ENCODE results near the gene HEXIM1. TPM values are rescaled to one million over a fixed set of nuclear protein-coding genes. Genes with fewer than 3 reads are reported as not detected.
A peak's percentile ranks its signal among the peaks of the same experiment; 100 is the strongest.

The HEXIM1 gene
- total RNA-seq, 5 donors from 2014 or later (not counting 1 experiment from before 2014, with no cell fraction given), result 32.3 to 55.9 (median 34.5) TPM

DNA sequence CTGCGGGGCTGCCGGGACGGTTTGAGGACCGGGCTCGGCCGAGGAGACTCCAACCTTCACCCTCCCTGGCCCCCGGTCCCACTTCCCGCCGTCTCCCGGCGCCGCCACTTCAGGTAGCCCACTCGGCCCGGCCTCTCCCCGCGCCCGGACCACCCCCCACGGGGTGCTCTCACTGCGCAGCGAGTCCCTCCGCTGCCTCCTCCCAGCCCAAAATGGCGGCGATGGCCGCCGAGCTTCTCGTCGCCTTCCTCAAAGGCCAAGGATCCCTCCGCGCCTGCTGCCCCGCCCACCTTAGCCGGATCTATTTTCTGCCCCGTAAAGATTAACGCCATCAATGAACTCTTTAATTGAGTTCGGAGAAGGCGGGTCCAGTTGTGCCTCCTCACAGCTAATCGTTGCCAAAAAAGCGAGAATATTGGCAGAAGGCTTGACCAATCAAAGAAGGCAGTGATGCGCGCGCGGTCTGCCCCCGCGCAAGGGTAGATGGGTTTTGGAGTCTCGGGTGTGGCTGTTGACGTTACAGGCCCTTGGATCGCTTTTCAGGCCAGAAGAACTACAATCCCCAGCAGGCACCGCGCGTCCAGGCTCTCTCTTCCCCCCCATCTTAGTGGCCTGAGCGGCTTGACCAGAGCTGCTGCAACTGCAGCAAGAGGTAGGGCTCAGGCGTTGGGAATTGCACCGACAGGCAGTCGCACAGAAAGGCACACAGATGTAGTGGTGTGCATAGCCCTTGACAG is 13.2 kb downstream of the HEXIM1 start, which contains the start of gene HEXIM2:
Gene HEXIM2 (plus strand): TSS at position 588 of the 737 bp plus-strand sequence. CDS start 919 bp downstream, outside the sequence.
- under 1% methylated on average over 51 of the region's 53 CpGs for WGBS (ENCODE audit: insufficient coverage)
- Mint-ChIP-seq H3K9me3 (no peaks in the 10 kb centered on the region), H3K4me3 (peak within 1 kb of the TSS; percentile 95 to 99 (median 96)), H3K36me3 (peaks cover 6% of the 10 kb centered on the region), H3K27ac (peak within 1 kb of the TSS; percentile 99), H3K27me3 (no peaks in the 10 kb centered on the region), H3K4me1 (peaks cover 34 to 44% (median 44%) of the 10 kb centered on the region in 3 donors)
- Histone ChIP-seq H3K27me3 (replicated peaks in 1 of 2; ENCODE audit: control insufficient read depth in 2 of 2, extremely low read depth in 1 of 2, insufficient read depth in 2 of 2, low read length in 1 of 2) (no peaks in the 10 kb centered on the region), H3K4me3 (ENCODE audit: control insufficient read depth in 1 of 2, extremely low read depth in 1 of 2, low read length in 1 of 2) (peak within 1 kb of the TSS; percentile 90 to 94), H3K27ac (ENCODE audit: low read length) (peak within 1 kb of the TSS; percentile 100), H3K4me1 (ENCODE audit: control insufficient read depth in 1 of 2, extremely low read depth in 1 of 2, insufficient read depth in 2 of 2, low read length in 2 of 2) (peaks cover 16 to 32% of the 10 kb centered on the region in 2 experiments), H3K9me3 (no peaks in the 10 kb centered on the region), H3K36me3 (ENCODE audit: control insufficient read depth in 2 of 2, extremely low read depth in 1 of 2, insufficient read depth in 1 of 2, low read length in 1 of 2) (peaks cover 0 to 6% of the 10 kb centered on the region in 2 donors)
- DNase-seq (peak; percentile 92 to 99 (median 98)), ATAC-seq (replicated peaks in 1 of 4) (peak; percentile 94 to 95 (median 94))
- ChIA-PET CTCF (interaction anchor here (0.6 to 5.8 kb wide), 10 partner anchors 10 to 186 kb away, joined by 3 to 121 read pairs (median 3); partner anchors contain the start of genes ACBD4 (in 2 of the 2) and HEXIM1 (in 1 of the 2)), POLR2A (interaction anchor here (0.6 to 2.1 kb wide), 6 partner anchors 10 to 319 kb away, joined by 4 to 45 read pairs (median 8); partner anchors contain the start of gene HEXIM1 (in 2 of the 2))

GRCh38 chr17:45162025-45162687 is 13.9 kb downstream of the HEXIM1 start:
- Mint-ChIP-seq H3K9me3 (no peaks in the 10 kb centered on the region), H3K27ac (peak overlapping the region; percentile 99), H3K36me3 (peaks cover 6% of the 10 kb centered on the region), H3K4me1 (peaks cover 34 to 44% (median 40%) of the 10 kb centered on the region in 3 donors), H3K27me3 (no peaks in the 10 kb centered on the region), H3K4me3 (peak overlapping the region; percentile 95 to 99 (median 96))
- peaks cover 0 to 6% of the 10 kb centered on the region in 2 donors for H3K36me3 ChIP-seq (ENCODE audit: control insufficient read depth in 2 of 2, extremely low read depth in 1 of 2, insufficient read depth in 1 of 2, low read length in 1 of 2)
- ChIA-PET POLR2A (interaction anchor here (0.9 to 2.1 kb wide), 4 partner anchors 10 to 14 kb away, joined by 3 to 45 read pairs (median 18); partner anchors contain the start of gene HEXIM1 (in 2 of the 2)), CTCF (interaction anchor here (1.0 to 5.8 kb wide), 5 partner anchors 12 to 36 kb away, joined by 3 to 121 read pairs (median 6); partner anchors contain the start of genes ACBD4 (in 2 of the 2) and HEXIM1 (in 1 of the 2))
- peak overlapping the region; percentile 46 to 61 for H3K4me3 ChIP-seq (ENCODE audit: control insufficient read depth in 1 of 2, extremely low read depth in 1 of 2, low read length in 1 of 2)
- H3K9me3 ChIP-seq, result no peaks in the 10 kb centered on the region
- ATAC-seq (replicated peaks in 1 of 4), result no peak
- peak overlapping the region; percentile 36 for H3K27ac ChIP-seq (ENCODE audit: low read length)
- no peaks in the 10 kb centered on the region for H3K27me3 ChIP-seq (replicated peaks in 1 of 2; ENCODE audit: control insufficient read depth in 2 of 2, extremely low read depth in 1 of 2, insufficient read depth in 2 of 2, low read length in 1 of 2)
- DNase-seq, result no peak
- H3K4me1 ChIP-seq (ENCODE audit: control insufficient read depth in 1 of 2, extremely low read depth in 1 of 2, insufficient read depth in 2 of 2, low read length in 2 of 2), result peaks cover 16 to 32% of the 10 kb centered on the region in 2 experiments
- WGBS (ENCODE audit: insufficient coverage), result 70% methylated on average over 6 of the region's 9 CpGs

GRCh38 chr17:45164734-45165269 is 16.5 kb downstream of the HEXIM1 start:
- Mint-ChIP-seq H3K27me3 (no peaks in the 10 kb centered on the region), H3K4me3 (no peak overlapping the region), H3K36me3 (no peaks in the 10 kb centered on the region)

GRCh38 chr17:45168991-45169752 is 20.9 kb downstream of the HEXIM1 start:
- Histone ChIP-seq H3K27me3 (replicated peaks in 1 of 2; ENCODE audit: control insufficient read depth in 2 of 2, extremely low read depth in 1 of 2, insufficient read depth in 2 of 2, low read length in 1 of 2) (no peaks in the 10 kb centered on the region), H3K4me3 (ENCODE audit: control insufficient read depth in 1 of 2, extremely low read depth in 1 of 2, low read length in 1 of 2) (no peak overlapping the region), H3K4me1 (ENCODE audit: control insufficient read depth in 1 of 2, extremely low read depth in 1 of 2, insufficient read depth in 2 of 2, low read length in 2 of 2) (peaks cover 12 to 25% of the 10 kb centered on the region in 2 experiments), H3K9me3 (no peaks in the 10 kb centered on the region), H3K36me3 (ENCODE audit: control insufficient read depth in 2 of 2, extremely low read depth in 1 of 2, insufficient read depth in 1 of 2, low read length in 1 of 2) (no peaks in the 10 kb centered on the region), H3K27ac (ENCODE audit: low read length) (no peak overlapping the region)
- ATAC-seq (replicated peaks in 1 of 4), result no peak
- ChIA-PET CTCF (no interaction called here), POLR2A (no interaction called here)
- H3K4me3 Mint-ChIP-seq, result no peak overlapping the region
- no peak for DNase-seq
- no peaks in the 10 kb centered on the region for H3K36me3 Mint-ChIP-seq
- H3K27ac Mint-ChIP-seq, result no peak overlapping the region
- H3K27me3 Mint-ChIP-seq, result no peaks in the 10 kb centered on the region
- peaks cover 15 to 29% (median 23%) of the 10 kb centered on the region in 3 donors for H3K4me1 Mint-ChIP-seq
- no peaks in the 10 kb centered on the region for H3K9me3 Mint-ChIP-seq
- 95% methylated on average over 34 of the region's 43 CpGs for WGBS (ENCODE audit: insufficient coverage)

More at GRCh38 chr17:45164734-45165269, 16.5 kb downstream of the HEXIM1 start:
- POLR2A ChIA-PET, result no interaction called here
- 93% methylated on average over 6 of the region's 7 CpGs for WGBS (ENCODE audit: insufficient coverage)
- Histone ChIP-seq H3K4me1 (ENCODE audit: control insufficient read depth in 1 of 2, extremely low read depth in 1 of 2, insufficient read depth in 2 of 2, low read length in 2 of 2) (peaks cover 9 to 12% of the 10 kb centered on the region in 2 experiments), H3K36me3 (ENCODE audit: control insufficient read depth in 2 of 2, extremely low read depth in 1 of 2, insufficient read depth in 1 of 2, low read length in 1 of 2) (no peaks in the 10 kb centered on the region), H3K27ac (ENCODE audit: low read length) (no peak overlapping the region), H3K4me3 (ENCODE audit: control insufficient read depth in 1 of 2, extremely low read depth in 1 of 2, low read length in 1 of 2) (no peak overlapping the region), H3K27me3 (replicated peaks in 1 of 2; ENCODE audit: control insufficient read depth in 2 of 2, extremely low read depth in 1 of 2, insufficient read depth in 2 of 2, low read length in 1 of 2) (no peaks in the 10 kb centered on the region), H3K9me3 (no peaks in the 10 kb centered on the region)
- Mint-ChIP-seq H3K4me1 (peaks cover 13 to 22% (median 14%) of the 10 kb centered on the region in 3 donors), H3K27ac (no peak overlapping the region), H3K9me3 (no peaks in the 10 kb centered on the region)
- ATAC-seq (replicated peaks in 1 of 4) (no peak), DNase-seq (no peak)
- CTCF ChIA-PET, result no interaction called here

GRCh38 chr17:45170280-45170930 is 22.1 kb downstream of the HEXIM1 start:
- ChIA-PET POLR2A (interaction anchor here in 1 of 2 donors (0.6 kb wide), 1 partner anchor 19 kb away, joined by 3 read pairs; no protein-coding TSS in a partner anchor), CTCF (interaction anchor here in 1 of 2 donors (0.5 kb wide), 1 partner anchor 17 kb away, joined by 4 read pairs; no protein-coding TSS in a partner anchor)
- H3K36me3 ChIP-seq (ENCODE audit: control insufficient read depth in 2 of 2, extremely low read depth in 1 of 2, insufficient read depth in 1 of 2, low read length in 1 of 2), result no peaks in the 10 kb centered on the region
- Mint-ChIP-seq H3K36me3 (no peaks in the 10 kb centered on the region), H3K27ac (peak overlapping the region; percentile 59 to 68), H3K27me3 (no peaks in the 10 kb centered on the region), H3K4me1 (peaks cover 15 to 25% (median 23%) of the 10 kb centered on the region in 3 donors), H3K4me3 (peak overlapping the region in 1 of 3 donors; percentile 82), H3K9me3 (no peaks in the 10 kb centered on the region)
- ATAC-seq (replicated peaks in 1 of 4) (no peak), DNase-seq (peak in 1 of 35 experiments; percentile 23)
- no peaks in the 10 kb centered on the region for H3K9me3 ChIP-seq
- peaks cover 12 to 25% of the 10 kb centered on the region in 2 experiments for H3K4me1 ChIP-seq (ENCODE audit: control insufficient read depth in 1 of 2, extremely low read depth in 1 of 2, insufficient read depth in 2 of 2, low read length in 2 of 2)
- H3K27ac ChIP-seq (ENCODE audit: low read length), result no peak overlapping the region
- WGBS (ENCODE audit: insufficient coverage), result 85% methylated on average over 6 of the region's 12 CpGs
- no peak overlapping the region for H3K4me3 ChIP-seq (ENCODE audit: control insufficient read depth in 1 of 2, extremely low read depth in 1 of 2, low read length in 1 of 2)
- H3K27me3 ChIP-seq (replicated peaks in 1 of 2; ENCODE audit: control insufficient read depth in 2 of 2, extremely low read depth in 1 of 2, insufficient read depth in 2 of 2, low read length in 1 of 2), result no peaks in the 10 kb centered on the region

Data from T-cell (primary cell).